Germinal center (tissue), 1 donor: ENCODE measurements around the gene SPAG16.
"Not testable (repeated sequence)": the region's sequence is repeated elsewhere in the genome, so short reads cannot be mapped to it uniquely, and the experiment has no call there.

ENCODE experiments used
- DNase-seq: peaks from one replicate; pipeline ENCODE4 v3.0.0; 2012; ENCODE audit warnings: mixed read lengths, low spot score

The SPAG16 gene

GRCh38 chr2:213271947-213272346 is 12.3 kb upstream of the SPAG16 start:
- DNase-seq, result no peak

GRCh38 chr2:213274143-213274542 is 10.1 kb upstream of the SPAG16 start:
- DNase-seq, result no peak

GRCh38 chr2:213275265-213275664 is 9.0 kb upstream of the SPAG16 start:
- DNase-seq, result no peak

- DNase-seq, result not testable (repeated sequence)
These were observed 7.1 kb upstream of the SPAG16 start for GRCh38 chr2:213277134-213277533.

- DNase-seq, result no peak
These were observed 5.1 kb upstream of the SPAG16 start for GRCh38 chr2:213279116-213279620.

GRCh38 chr2:213279971-213280370 is 4.3 kb upstream of the SPAG16 start:
- no peak for DNase-seq

- no peak for DNase-seq
These were observed 3.1 kb upstream of the SPAG16 start for GRCh38 chr2:213281156-213281555.

GRCh38 chr2:213285404-213285803 is 1.1 kb downstream of the SPAG16 start:
- no peak for DNase-seq

- DNase-seq, result no peak
These were observed 1.9 kb downstream of the SPAG16 start for GRCh38 chr2:213286161-213286560.

GRCh38 chr2:213288913-213289700 is 4.8 kb downstream of the SPAG16 start:
- DNase-seq, result no peak

GRCh38 chr2:213290501-213290900 is 6.2 kb downstream of the SPAG16 start:
- no peak for DNase-seq

- DNase-seq, result no peak
These were observed 12.0 kb downstream of the SPAG16 start for GRCh38 chr2:213296270-213296669.

GRCh38 chr2:213306316-213306942 is 22.2 kb downstream of the SPAG16 start:
- no peak for DNase-seq

- DNase-seq, result no peak
These were observed 31.1 kb downstream of the SPAG16 start for GRCh38 chr2:213315168-213315876.

GRCh38 chr2:213316001-213316735 is 31.9 kb downstream of the SPAG16 start:
- DNase-seq, result no peak

GRCh38 chr2:213317929-213318328 is 33.7 kb downstream of the SPAG16 start:
- DNase-seq, result no peak

- DNase-seq, result no peak
These were observed 36.3 kb downstream of the SPAG16 start for GRCh38 chr2:213320604-213321003.

- no peak for DNase-seq
These were observed 52.0 kb downstream of the SPAG16 start for GRCh38 chr2:213336253-213336770.

- DNase-seq, result no peak
These were observed 69.2 kb downstream of the SPAG16 start for GRCh38 chr2:213353419-213353818.

GRCh38 chr2:213376644-213377043 is 92.4 kb downstream of the SPAG16 start:
- no peak for DNase-seq

GRCh38 chr2:213407027-213407426 is 122.8 kb downstream of the SPAG16 start:
- not testable (repeated sequence) for DNase-seq
